Panc1 (cell line): ENCODE measurements around the gene ASB5. TPM values are rescaled to one million over a fixed set of nuclear protein-coding genes. Genes with fewer than 3 reads are reported as not detected.

ENCODE experiments used
- ATAC-seq: fragments of 200-7000 bp; cut with Tn5 transposase; 2 replicates; pipeline ENCODE4 v1.9.1; 2020; ENCODE audit warnings: mild to moderate bottlenecking, moderate library complexity
- Bru-seq: library from RNA; stranded (reverse); fragments of 400-500 nt; gene quantifications from one replicate; lab custom pipeline; 2021; lab: Mats Ljungman, UMichigan
- BruChase-seq, 2 experiments: library from RNA; stranded (reverse); fragments of 400-500 nt; gene quantifications; one replicate each; lab custom pipeline; 2021; lab: Mats Ljungman, UMichigan
- BruUV-seq: library from RNA; stranded (reverse); fragments of 400-500 nt; replicated peaks from 2 replicates; lab custom pipeline; 2021; lab: Mats Ljungman, UMichigan
- CTCF ChIA-PET: fragments of 300-600 bp; sonication (Branson Sonifier 250); formaldehyde crosslinking; loops from one replicate; lab custom pipeline; 2022; ENCODE audit warnings: antibody characterized with exemption; lab: Charles Lee
- POLR2A ChIA-PET: fragments of 300-600 bp; sonication (Branson Sonifier 250); formaldehyde crosslinking; loops from one replicate; lab custom pipeline; 2022; ENCODE audit warnings: antibody characterized with exemption; lab: Charles Lee
- DNase-seq: peaks from one replicate; pipeline ENCODE4 v3.0.0-alpha.2; 2010; ENCODE audit warnings: low read depth, low spot score
- H3K27ac ChIP-seq: 2 replicates; pipeline ENCODE4 v1.5.1; 2011; ENCODE audit warnings: mild to moderate bottlenecking, low read length, inconsistent platforms
- H3K27me3 ChIP-seq: fragments of 200-500 bp; sonication (Bioruptor generic); 2 replicates; pipeline ENCODE4 v1.6.0; 2014; ENCODE audit warnings: low read length, inconsistent platforms; ENCODE audit not compliant: control insufficient read depth, insufficient read depth
- H3K36me3 ChIP-seq: fragments of 200-500 bp; sonication (Bioruptor generic); 2 replicates; pipeline ENCODE4 v1.5.1; 2014; ENCODE audit warnings: inconsistent platforms, mild to moderate bottlenecking, low read length, moderate library complexity; ENCODE audit not compliant: control insufficient read depth, insufficient read depth
- H3K4me1 ChIP-seq: 2 replicates; pipeline ENCODE4 v1.5.1; 2011; ENCODE audit warnings: inconsistent platforms, mild to moderate bottlenecking, low read length, moderate library complexity; ENCODE audit not compliant: control insufficient read depth, insufficient read depth
- H3K4me3 ChIP-seq, 2 experiments: 2 replicates each; pipeline ENCODE4 v1.5.1; 2011 to 2012; ENCODE audit warnings: low read depth in 2 of 2, low read length in 2 of 2, mild to moderate bottlenecking in 2 of 2, inconsistent platforms in 1 of 2, moderate library complexity in 1 of 2
- H3K9me3 ChIP-seq: fragments of 200-500 bp; sonication (Bioruptor generic); 2 replicates; pipeline ENCODE4 v1.5.1; 2014; ENCODE audit warnings: low read depth, mild to moderate bottlenecking, inconsistent platforms, low read length, moderate library complexity; ENCODE audit not compliant: control insufficient read depth, insufficient read depth
- CTCF ChIP-seq: fragments of 450-650 bp; IDR thresholded peaks from 2 replicates; pipeline ENCODE4 v1.5.1; 2017; ENCODE audit warnings: mild to moderate bottlenecking
- POLR2AphosphoS5 ChIP-seq: IDR thresholded peaks from 2 replicates; pipeline ENCODE4 v1.6.1; 2012; ENCODE audit warnings: mild to moderate bottlenecking, low read depth, low read length, moderate library complexity
- REST ChIP-seq, 2 experiments: IDR thresholded peaks; 2 replicates each; pipeline ENCODE4 v1.6.1; 2011 to 2012; ENCODE audit warnings: low read depth in 2 of 2, control low read depth in 1 of 2, low read length in 1 of 2, mild to moderate bottlenecking in 1 of 2, moderate library complexity in 1 of 2; ENCODE audit not compliant: insufficient read depth in 1 of 2
- SIN3A ChIP-seq: IDR thresholded peaks from 2 replicates; pipeline ENCODE4 v1.6.1; 2012; ENCODE audit warnings: low read depth, mild to moderate bottlenecking, low read length, moderate library complexity, borderline replicate concordance; ENCODE audit not compliant: insufficient read depth
- TCF7L2 ChIP-seq: IDR thresholded peaks from 2 replicates; pipeline ENCODE4 v1.6.1; 2011; ENCODE audit warnings: mild to moderate bottlenecking, low read depth, low read length, inconsistent platforms
- in situ Hi-C: cut with HindIII; loops from 2 replicates; pipeline ENCODE4 v1.10.0; 2016; ENCODE audit warnings: low sequenced_read_pairs, low pct_unique_long_range_greater_than_20kb
- intact Hi-C: fragments of 100-400 bp; cut with micrococcal nuclease; formaldehyde crosslinking; loops from one replicate; pipeline ENCODE4 v1.10.0; 2022; ENCODE audit not compliant: unreplicated experiment
- long read RNA-seq: library from polyadenylated mRNA; unstranded; transcript quantifications from one replicate; pipeline ENCODE4 v2.0.0, GENCODE V29; 2021; ENCODE audit not compliant: unreplicated experiment
- polyA plus RNA-seq: library from polyadenylated mRNA; unstranded; fragments of >200 nt; gene quantifications from one replicate; pipeline ENCODE4 v1.2.1, GENCODE V29; 2012; ENCODE audit warnings: missing spikeins; ENCODE audit not compliant: insufficient read length
- total RNA-seq: library from RNA; stranded (reverse); gene quantifications from one replicate; pipeline ENCODE4 v1.2.1, GENCODE V29; 2021; ENCODE audit not compliant: unreplicated experiment

ASB5 gene
- total RNA-seq: not detected
- not detected for polyA plus RNA-seq
- Bru-seq, nascent RNA: not detected
- percentile 7 among the genes with signal in this experiment for BruChase-seq, experiment 1, labeled RNA remaining after a 2-hour chase
- BruChase-seq, experiment 2, labeled RNA remaining after a 6-hour chase: percentile 8 among the genes with signal in this experiment
- long read RNA-seq: 0 reads

- no TSS peak for BruUV-seq
- no peak within 1 kb of the TSS for H3K4me3 ChIP-seq
- H3K27ac ChIP-seq: no peak within 1 kb of the TSS
- no peaks in the 10 kb centered on the region for H3K9me3 ChIP-seq
- CTCF ChIA-PET: no interaction called here
- no peaks in the 10 kb centered on the region for H3K4me1 ChIP-seq
- ATAC-seq (no peak), DNase-seq (no peak)
- H3K27me3 ChIP-seq: no peaks in the 10 kb centered on the region
- no peak for TF ChIP-seq CTCF
- TF ChIP-seq REST (IDR thresholded peaks at IDR 0.05; ENCODE audit: insufficient read depth in 1 of 2, low read depth in 2 of 2, low read length in 1 of 2): no peak
- TF ChIP-seq TCF7L2: no peak
- no peak for TF ChIP-seq SIN3A
- TF ChIP-seq POLR2AphosphoS5: no peak
- H3K36me3 ChIP-seq: no peaks in the 10 kb centered on the region
- POLR2A ChIA-PET: no interaction called here
- in situ Hi-C loops (no loop called here), intact Hi-C loops (no loop called here)
Measured at GRCh38 chr4:176268963-176269362, at the start of gene ASB5. Gene ASB5 (minus strand): TSS chr4:176269222. CDS start chr4:176269108, 114 bp downstream.

DNA sequence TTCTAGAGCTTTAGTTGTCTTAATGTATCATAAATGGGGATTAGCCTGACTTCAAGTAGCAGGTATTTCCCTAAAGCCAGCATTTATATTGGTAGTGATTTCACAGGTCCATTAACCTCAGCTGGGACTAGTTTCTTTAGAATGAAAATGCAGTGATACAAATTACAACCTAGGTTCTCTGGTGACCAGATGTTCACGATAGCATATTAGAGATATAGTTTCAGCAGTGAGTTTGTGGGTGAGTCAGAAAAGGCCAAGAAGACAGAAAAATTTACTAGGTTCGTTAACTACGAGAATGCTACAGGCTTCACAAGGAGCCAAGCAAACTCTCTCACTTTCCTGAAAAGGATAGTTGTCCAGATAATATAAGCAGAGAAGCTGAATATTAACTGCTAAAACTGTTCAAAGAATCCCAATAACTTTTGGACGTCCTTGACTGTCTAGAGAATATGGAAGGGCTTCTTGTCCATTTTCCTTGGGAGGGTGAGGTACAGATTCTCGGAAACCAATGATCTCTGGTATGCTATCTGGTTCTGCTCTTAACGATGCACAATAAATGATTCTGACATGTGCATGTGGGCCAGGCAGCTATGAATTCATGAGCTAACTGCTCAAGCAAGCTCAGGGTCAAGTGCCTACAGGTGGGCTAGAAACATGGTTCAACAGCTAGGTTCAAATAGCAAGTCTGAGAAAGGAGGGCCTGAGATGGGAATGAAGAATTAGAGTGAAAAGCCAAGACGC lies 44.7 kb upstream of the ASB5 start:
- BruUV-seq: no TSS peak
- ChIA-PET CTCF (no interaction called here), POLR2A (no interaction called here)
- no peak overlapping the region for H3K27ac ChIP-seq
- in situ Hi-C loops: no loop called here
- TF ChIP-seq TCF7L2: no peak
- no peak for TF ChIP-seq POLR2AphosphoS5
- no peak for TF ChIP-seq REST (IDR thresholded peaks at IDR 0.05; ENCODE audit: insufficient read depth in 1 of 2, low read depth in 2 of 2, low read length in 1 of 2)
- no peak for TF ChIP-seq CTCF
- no peak for TF ChIP-seq SIN3A
- intact Hi-C loops: no loop called here
- no peaks in the 10 kb centered on the region for H3K4me1 ChIP-seq
- DNase-seq (no peak), ATAC-seq (no peak)
- H3K4me3 ChIP-seq: no peak overlapping the region
- H3K9me3 ChIP-seq: no peaks in the 10 kb centered on the region
- no peaks in the 10 kb centered on the region for H3K27me3 ChIP-seq
- H3K36me3 ChIP-seq: no peaks in the 10 kb centered on the region
